WTC11 (cell line): ENCODE results near the gene MAP3K14. TPM values are rescaled to one million over a fixed set of nuclear protein-coding genes. Genes with fewer than 3 reads are reported as not detected.
A peak's percentile ranks its signal among the peaks of the same experiment; 100 is the strongest.
"Not testable (repeated sequence)": the region's sequence is repeated elsewhere in the genome, so short reads cannot be mapped to it uniquely, and the experiment has no call there.

Experiments
- ATAC-seq: fragments of 200-7000 bp; cut with Tn5 transposase; 2 replicates; pipeline ENCODE4 v1.10.0; 2021; ENCODE audit warnings: mild to moderate bottlenecking, moderate library complexity
- CTCF ChIA-PET: fragments of 300-600 bp; sonication (Branson Sonifier 250); formaldehyde crosslinking; loops from one replicate; lab custom pipeline; 2021; ENCODE audit warnings: antibody characterized with exemption; lab: Charles Lee
- POLR2A ChIA-PET: fragments of 350-600 bp; sonication (Branson Sonifier 250); formaldehyde crosslinking; loops from one replicate; lab custom pipeline; 2021; ENCODE audit warnings: antibody characterized with exemption; lab: Charles Lee
- DNase-seq: peaks from one replicate; pipeline ENCODE4 v3.0.0; 2021; ENCODE audit warnings: low spot score
- H3K27ac Mint-ChIP-seq: 2 replicates; pipeline ENCODE4 v1.8.0; 2021; ENCODE audit warnings: mixed read lengths
- H3K27me3 Mint-ChIP-seq: 2 replicates; pipeline ENCODE4 v1.8.0; 2021; ENCODE audit warnings: low read depth, mild to moderate bottlenecking, moderate library complexity, mixed read lengths
- H3K36me3 Mint-ChIP-seq: 2 replicates; pipeline ENCODE4 v1.8.0; 2021; ENCODE audit warnings: mixed read lengths
- H3K4me1 Mint-ChIP-seq: 2 replicates; pipeline ENCODE4 v1.8.0; 2022; ENCODE audit warnings: mixed read lengths
- H3K4me3 Mint-ChIP-seq: 2 replicates; pipeline ENCODE4 v1.8.0; 2021; ENCODE audit warnings: mild to moderate bottlenecking, moderate library complexity, mixed read lengths
- H3K9me3 Mint-ChIP-seq: 2 replicates; pipeline ENCODE4 v1.8.0; 2021; ENCODE audit warnings: mixed read lengths
- AFF4 ChIP-seq: sonication (generic); formaldehyde crosslinking; IDR thresholded peaks from 2 replicates; pipeline ENCODE4 v1.8.1; 2023; ENCODE audit warnings: mild to moderate bottlenecking, missing genetic modification reagents, borderline replicate concordance
- ELF4 ChIP-seq: sonication (generic); formaldehyde crosslinking; IDR thresholded peaks from 2 replicates; pipeline ENCODE4 v1.8.1; 2022; ENCODE audit warnings: low read depth, mild to moderate bottlenecking, moderate library complexity, missing genetic modification reagents
- ETV6 ChIP-seq: sonication (generic); formaldehyde crosslinking; IDR thresholded peaks from 2 replicates; pipeline ENCODE4 v1.8.1; 2022; ENCODE audit warnings: mild to moderate bottlenecking, missing genetic modification reagents
- IRF2 ChIP-seq: sonication (generic); formaldehyde crosslinking; IDR thresholded peaks from 2 replicates; pipeline ENCODE4 v1.8.0; 2022; ENCODE audit warnings: low read depth, missing genetic modification reagents, borderline replicate concordance
- NFATC4 ChIP-seq: fragments of 250-450 bp; sonication (Bioruptor Pico); IDR thresholded peaks from 2 replicates; pipeline ENCODE4 v1.9.0; 2021; ENCODE audit warnings: mild to moderate bottlenecking
- PRRX2 ChIP-seq: fragments of 250-450 bp; sonication (Bioruptor Pico); IDR thresholded peaks from 2 replicates; pipeline ENCODE4 v1.8.0; 2021; ENCODE audit warnings: mild to moderate bottlenecking
- RELA ChIP-seq: sonication (generic); formaldehyde crosslinking; IDR thresholded peaks from 2 replicates; pipeline ENCODE4 v1.8.1; 2022; ENCODE audit warnings: missing genetic modification reagents, mild to moderate bottlenecking, borderline replicate concordance
- ZNF121 ChIP-seq: sonication (generic); formaldehyde crosslinking; IDR thresholded peaks from 2 replicates; pipeline ENCODE4 v1.8.0; 2023; ENCODE audit warnings: missing genetic modification reagents
- ZNF263 ChIP-seq: sonication (generic); formaldehyde crosslinking; IDR thresholded peaks from 2 replicates; pipeline ENCODE4 v1.8.1; 2022; ENCODE audit warnings: low read depth, mild to moderate bottlenecking, moderate library complexity, missing genetic modification reagents
- ZNF423 ChIP-seq: fragments of 250-450 bp; sonication (Bioruptor Pico); IDR thresholded peaks from 2 replicates; pipeline ENCODE4 v2.1.2; 2022; ENCODE audit warnings: mild to moderate bottlenecking, moderate library complexity
- ZNF425 ChIP-seq: fragments of 250-450 bp; sonication (Bioruptor Pico); conservative IDR thresholded peaks from 2 replicates; pipeline ENCODE4 v1.9.0; 2021; ENCODE audit warnings: mild to moderate bottlenecking
- total RNA-seq: library from RNA; stranded (reverse); gene quantifications from 3 replicates; pipeline ENCODE4 v1.2.3, GENCODE V29; 2021
- TF ChIP-seq, protein P1 (sequence below): sonication (generic); formaldehyde crosslinking; IDR thresholded peaks from 2 replicates; pipeline ENCODE4 v1.8.0; 2022; ENCODE audit warnings: mild to moderate bottlenecking, missing genetic modification reagents
- TF ChIP-seq, protein P2 (sequence below): sonication (generic); formaldehyde crosslinking; IDR thresholded peaks from 2 replicates; pipeline ENCODE4 v1.8.0; 2022; ENCODE audit warnings: mild to moderate bottlenecking, missing genetic modification reagents

MAP3K14 gene
- total RNA-seq, 1 experiment from 2014 or later, result 4.0 TPM

- Mint-ChIP-seq H3K27me3 (peaks cover 10% of the 10 kb centered on the region), H3K4me1 (peaks cover 18% of the 10 kb centered on the region), H3K9me3 (no peaks in the 10 kb centered on the region), H3K4me3 (no peak overlapping the region), H3K36me3 (no peaks in the 10 kb centered on the region), H3K27ac (no peak overlapping the region)
- DNase-seq (no peak), ATAC-seq (peak; percentile 46)
- CTCF ChIA-PET, result interaction anchor here (0.5 to 4.9 kb wide), 22 partner anchors 9 to 1126 kb away, joined by 3 to 32 read pairs (median 4); partner anchors contain the start of genes ACBD4 and HEXIM1
- TF ChIP-seq ZNF423 (CRISPR knock-in tag) (no peak), ZNF425 (CRISPR knock-in tag) (no peak), AFF4 (CRISPR knock-in tag) (no peak), ELF4 (CRISPR knock-in tag) (no peak), RELA (CRISPR knock-in tag) (no peak), ZNF121 (CRISPR knock-in tag) (no peak), ETV6 (CRISPR knock-in tag) (no peak), PRRX2 (no peak), ZNF263 (CRISPR knock-in tag) (no peak)
- TF ChIP-seq, protein P1, sequence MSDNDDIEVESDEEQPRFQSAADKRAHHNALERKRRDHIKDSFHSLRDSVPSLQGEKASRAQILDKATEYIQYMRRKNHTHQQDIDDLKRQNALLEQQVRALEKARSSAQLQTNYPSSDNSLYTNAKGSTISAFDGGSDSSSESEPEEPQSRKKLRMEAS (CRISPR knock-in tag), result no peak
- POLR2A ChIA-PET, result interaction anchor here (1.6 kb wide), 1 partner anchor 95 kb away, joined by 4 read pairs; the partner anchor contains the start of gene HEXIM2
Observed at GRCh38 chr17:45256114-45256966, 60.5 kb downstream of the MAP3K14 start.

GRCh38 chr17:45255358-45255757 is 61.5 kb downstream of the MAP3K14 start:
- Mint-ChIP-seq H3K36me3 (peaks cover 3% of the 10 kb centered on the region; the same call in 1 of the 2 replicates), H3K9me3 (no peaks in the 10 kb centered on the region), H3K27me3 (peaks cover under 1% of the 10 kb centered on the region), H3K27ac (no peak overlapping the region), H3K4me1 (peaks cover 16% of the 10 kb centered on the region), H3K4me3 (no peak overlapping the region)
- 0 out of 2 replicates have a peak, but pooled peaks have one; percentile 17 for TF ChIP-seq IRF2
- TF ChIP-seq NFATC4 (CRISPR knock-in tag), result no peak
- POLR2A ChIA-PET, result interaction anchor here (0.6 to 1.6 kb wide), 2 partner anchors 94 to 107 kb away, joined by 3 to 4 read pairs; partner anchors contain the start of genes HEXIM1 and HEXIM2
- CTCF ChIA-PET, result interaction anchor here (1.2 to 4.9 kb wide), 7 partner anchors 8 to 176 kb away, joined by 3 to 32 read pairs (median 12); partner anchors contain the start of gene ACBD4
- no peak for ATAC-seq
- no peak for DNase-seq

GRCh38 chr17:45253879-45254278 is 62.9 kb downstream of the MAP3K14 start:
- H3K27ac Mint-ChIP-seq, result no peak overlapping the region; the same call in 1 of the 2 replicates
- H3K4me1 Mint-ChIP-seq, result peaks cover 18% of the 10 kb centered on the region
- no peak overlapping the region for H3K4me3 Mint-ChIP-seq
- peaks cover 7% of the 10 kb centered on the region for H3K36me3 Mint-ChIP-seq
- no peaks in the 10 kb centered on the region for H3K9me3 Mint-ChIP-seq
- no peak for TF ChIP-seq ETV6 (CRISPR knock-in tag)
- TF ChIP-seq, protein P2, sequence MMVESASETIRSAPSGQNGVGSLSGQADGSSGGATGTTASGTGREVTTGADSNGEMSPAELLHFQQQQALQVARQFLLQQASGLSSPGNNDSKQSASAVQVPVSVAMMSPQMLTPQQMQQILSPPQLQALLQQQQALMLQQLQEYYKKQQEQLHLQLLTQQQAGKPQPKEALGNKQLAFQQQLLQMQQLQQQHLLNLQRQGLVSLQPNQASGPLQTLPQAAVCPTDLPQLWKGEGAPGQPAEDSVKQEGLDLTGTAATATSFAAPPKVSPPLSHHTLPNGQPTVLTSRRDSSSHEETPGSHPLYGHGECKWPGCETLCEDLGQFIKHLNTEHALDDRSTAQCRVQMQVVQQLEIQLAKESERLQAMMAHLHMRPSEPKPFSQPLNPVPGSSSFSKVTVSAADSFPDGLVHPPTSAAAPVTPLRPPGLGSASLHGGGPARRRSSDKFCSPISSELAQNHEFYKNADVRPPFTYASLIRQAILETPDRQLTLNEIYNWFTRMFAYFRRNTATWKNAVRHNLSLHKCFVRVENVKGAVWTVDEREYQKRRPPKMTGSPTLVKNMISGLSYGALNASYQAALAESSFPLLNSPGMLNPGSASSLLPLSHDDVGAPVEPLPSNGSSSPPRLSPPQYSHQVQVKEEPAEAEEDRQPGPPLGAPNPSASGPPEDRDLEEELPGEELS (CRISPR knock-in tag), result no peak
- H3K27me3 Mint-ChIP-seq, result no peaks in the 10 kb centered on the region; the same call in none of the 2 replicates
- POLR2A ChIA-PET, result no interaction called here
- DNase-seq (no peak), ATAC-seq (no peak)
- CTCF ChIA-PET, result interaction anchor here (1.3 to 4.9 kb wide), 4 partner anchors 17 to 131 kb away, joined by 7 to 32 read pairs (median 18); partner anchors contain the start of gene ACBD4

DNA sequence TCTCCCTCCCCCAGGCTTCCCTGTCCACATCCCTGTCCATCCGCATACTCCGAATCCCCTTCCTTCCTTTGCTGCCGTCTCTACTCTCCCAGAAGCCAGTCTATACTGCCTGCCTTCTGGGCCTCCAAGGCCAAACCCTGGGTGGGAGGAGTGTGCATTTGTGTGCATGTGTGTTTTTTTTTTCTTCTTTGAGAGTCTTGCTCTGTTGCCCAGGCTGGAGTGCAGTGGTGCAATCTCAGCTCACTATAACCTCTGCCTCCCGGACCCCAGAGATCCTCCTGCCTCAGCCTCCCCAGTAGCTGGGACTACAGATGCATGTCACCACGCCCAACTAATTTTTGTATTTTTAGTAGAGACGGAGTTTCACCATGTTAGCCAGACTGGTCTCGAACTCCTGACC is 63.6 kb downstream of the MAP3K14 start:
- DNase-seq, H3K36me3 Mint-ChIP-seq, POLR2A ChIA-PET, H3K27ac Mint-ChIP-seq, ATAC-seq, H3K4me3 Mint-ChIP-seq, H3K9me3 Mint-ChIP-seq, H3K27me3 Mint-ChIP-seq: not testable (repeated sequence)
- CTCF ChIA-PET, result interaction anchor here (4.9 kb wide), 1 partner anchor 18 kb away, joined by 32 read pairs; no protein-coding TSS in a partner anchor
- peaks cover 24% of the 10 kb centered on the region for H3K4me1 Mint-ChIP-seq
